Mucosa of rectum (tissue), 2 donors: Measurements from ENCODE around the gene IFIT2.

Experiments
- H3K27ac ChIP-seq, 2 donors: one replicate each; pipeline ENCODE4 v1.7.0; 2013; ENCODE audit warnings: inconsistent platforms in 2 of 2, low read depth in 2 of 2, low read length in 2 of 2
- H3K27me3 ChIP-seq, 2 donors: one replicate each; pipeline ENCODE4 v1.7.0; 2013; ENCODE audit warnings: low read length in 2 of 2; ENCODE audit not compliant: control insufficient read depth in 2 of 2, insufficient read depth in 2 of 2
- H3K36me3 ChIP-seq, 2 donors: one replicate each; pipeline ENCODE4 v1.7.0; 2013; ENCODE audit warnings: low read length in 2 of 2; ENCODE audit not compliant: control insufficient read depth in 2 of 2, insufficient read depth in 2 of 2
- H3K4me1 ChIP-seq, 2 donors: one replicate each; pipeline ENCODE4 v1.7.0; 2013; ENCODE audit warnings: low read length in 2 of 2, mild to moderate bottlenecking in 1 of 2; ENCODE audit not compliant: control insufficient read depth in 2 of 2, insufficient read depth in 2 of 2
- H3K4me3 ChIP-seq, 2 donors: one replicate each; pipeline ENCODE4 v1.7.0; 2013; ENCODE audit warnings: low read length in 2 of 2
- H3K9ac ChIP-seq, 2 donors: one replicate each; pipeline ENCODE4 v1.7.0; 2013; ENCODE audit warnings: low read length in 2 of 2, low read depth in 1 of 2, mild to moderate bottlenecking in 1 of 2
- H3K9me3 ChIP-seq, 2 donors: one replicate each; pipeline ENCODE4 v1.7.0; 2013; ENCODE audit warnings: low read length in 2 of 2; ENCODE audit not compliant: control insufficient read depth in 2 of 2
- donor health status: healthy.
- donor health status: Normal muscosa, but diverticular disease.

IFIT2 gene

GRCh38 chr10:89296220-89296648, 5.6 kb upstream of the IFIT2 start:
- Histone ChIP-seq H3K4me3 (no peak overlapping the region), H3K9ac (no peak overlapping the region), H3K4me1 (peaks cover 5 to 7% of the 10 kb centered on the region in 2 donors), H3K27ac (peak overlapping the region; percentile 18 to 47), H3K36me3 (no peaks in the 10 kb centered on the region), H3K27me3 (no peaks in the 10 kb centered on the region), H3K9me3 (no peaks in the 10 kb centered on the region)

- H3K27me3 ChIP-seq, result no peaks in the 10 kb centered on the region
- no peak overlapping the region for H3K27ac ChIP-seq
- no peaks in the 10 kb centered on the region for H3K36me3 ChIP-seq
- no peak overlapping the region for H3K4me3 ChIP-seq
- no peak overlapping the region for H3K9ac ChIP-seq
- no peaks in the 10 kb centered on the region for H3K9me3 ChIP-seq
- H3K4me1 ChIP-seq, result peaks cover 10 to 12% of the 10 kb centered on the region in 2 donors
These were observed 4.5 kb upstream of the IFIT2 start for GRCh38 chr10:89297356-89297755.

- H3K27ac ChIP-seq, result no peak overlapping the region
- H3K4me3 ChIP-seq, result no peak overlapping the region
- no peaks in the 10 kb centered on the region for H3K36me3 ChIP-seq
- H3K9ac ChIP-seq, result no peak overlapping the region
- H3K4me1 ChIP-seq, result peaks cover 10 to 16% of the 10 kb centered on the region in 2 donors
- H3K9me3 ChIP-seq, result no peaks in the 10 kb centered on the region
- H3K27me3 ChIP-seq, result no peaks in the 10 kb centered on the region
These were observed 4.1 kb upstream of the IFIT2 start for GRCh38 chr10:89297791-89298190.

- Histone ChIP-seq H3K4me3 (no peak overlapping the region), H3K4me1 (peaks cover 13 to 16% of the 10 kb centered on the region in 2 donors), H3K36me3 (no peaks in the 10 kb centered on the region), H3K27ac (no peak overlapping the region), H3K27me3 (no peaks in the 10 kb centered on the region), H3K9ac (no peak overlapping the region), H3K9me3 (no peaks in the 10 kb centered on the region)
These were observed 2.8 kb upstream of the IFIT2 start for GRCh38 chr10:89299031-89299430.

- peaks cover 0 to 5% of the 10 kb centered on the region in 2 donors for H3K36me3 ChIP-seq
- no peaks in the 10 kb centered on the region for H3K27me3 ChIP-seq
- peak overlapping the region; percentile 66 to 74 for H3K9ac ChIP-seq
- peak overlapping the region; percentile 87 to 96 for H3K4me3 ChIP-seq
- H3K9me3 ChIP-seq, result no peaks in the 10 kb centered on the region
- peaks cover 10 to 18% of the 10 kb centered on the region in 2 donors for H3K4me1 ChIP-seq
- peak overlapping the region; percentile 86 to 87 for H3K27ac ChIP-seq
These were observed 614 bp upstream of the IFIT2 start for GRCh38 chr10:89301232-89301631.

GRCh38 chr10:89302625-89303024, 779 bp downstream of the IFIT2 start:
- H3K36me3 ChIP-seq, result peaks cover 6 to 7% of the 10 kb centered on the region in 2 donors
- peak overlapping the region in 1 of 2 donors; percentile 66 for H3K9ac ChIP-seq
- H3K27me3 ChIP-seq, result no peaks in the 10 kb centered on the region
- peaks cover 10 to 18% of the 10 kb centered on the region in 2 donors for H3K4me1 ChIP-seq
- peak overlapping the region; percentile 87 to 96 for H3K4me3 ChIP-seq
- no peaks in the 10 kb centered on the region for H3K9me3 ChIP-seq
- H3K27ac ChIP-seq, result peak overlapping the region; percentile 86 to 87

GRCh38 chr10:89303161-89303560, 1.3 kb downstream of the IFIT2 start:
- H3K27ac ChIP-seq, result peak overlapping the region in 1 of 2 donors; percentile 87
- no peaks in the 10 kb centered on the region for H3K27me3 ChIP-seq
- peaks cover 10 to 18% of the 10 kb centered on the region in 2 donors for H3K4me1 ChIP-seq
- H3K9me3 ChIP-seq, result no peaks in the 10 kb centered on the region
- no peak overlapping the region for H3K9ac ChIP-seq
- peaks cover 6 to 7% of the 10 kb centered on the region in 2 donors for H3K36me3 ChIP-seq
- peak overlapping the region; percentile 87 to 96 for H3K4me3 ChIP-seq

- Histone ChIP-seq H3K4me1 (peaks cover 10 to 18% of the 10 kb centered on the region in 2 donors), H3K36me3 (peaks cover 6 to 7% of the 10 kb centered on the region in 2 donors), H3K4me3 (peak overlapping the region in 1 of 2 donors; percentile 96), H3K9me3 (no peaks in the 10 kb centered on the region), H3K27ac (no peak overlapping the region), H3K27me3 (no peaks in the 10 kb centered on the region), H3K9ac (no peak overlapping the region)
These were observed 2.2 kb downstream of the IFIT2 start for GRCh38 chr10:89304026-89304425.

- H3K4me1 ChIP-seq, result peaks cover 10 to 18% of the 10 kb centered on the region in 2 donors
- no peak overlapping the region for H3K4me3 ChIP-seq
- H3K9ac ChIP-seq, result no peak overlapping the region
- no peaks in the 10 kb centered on the region for H3K27me3 ChIP-seq
- H3K9me3 ChIP-seq, result no peaks in the 10 kb centered on the region
- peaks cover 6 to 7% of the 10 kb centered on the region in 2 donors for H3K36me3 ChIP-seq
- H3K27ac ChIP-seq, result no peak overlapping the region
These were observed 2.6 kb downstream of the IFIT2 start for GRCh38 chr10:89304446-89304845.

- H3K36me3 ChIP-seq, result peaks cover 6 to 7% of the 10 kb centered on the region in 2 donors
- no peak overlapping the region for H3K9ac ChIP-seq
- no peak overlapping the region for H3K4me3 ChIP-seq
- H3K4me1 ChIP-seq, result peaks cover 10 to 18% of the 10 kb centered on the region in 2 donors
- no peak overlapping the region for H3K27ac ChIP-seq
- H3K9me3 ChIP-seq, result no peaks in the 10 kb centered on the region
- no peaks in the 10 kb centered on the region for H3K27me3 ChIP-seq
These were observed 3.1 kb downstream of the IFIT2 start for GRCh38 chr10:89304925-89305324.
